GM13976 (cell line): ENCODE results near the gene RADX.

ENCODE experiments used
- DNase-seq: peaks from one replicate; pipeline ENCODE4 v3.0.0; 2012; ENCODE audit warnings: low spot score
- in situ Hi-C: fragments of 300-500 bp; cut with MboI; formaldehyde crosslinking; loops from one replicate; pipeline ENCODE4 v1.12.0; 2022; ENCODE audit warnings: low sequenced_read_pairs, mixed read lengths, inconsistent platforms; ENCODE audit not compliant: unreplicated experiment
- TF ChIP-seq, protein P1 (sequence below): IDR thresholded peaks from 2 replicates; pipeline ENCODE4 v1.5.1; 2012; ENCODE audit warnings: borderline replicate concordance, mild to moderate bottlenecking; ENCODE audit not compliant: insufficient read depth; ENCODE audit errors: extremely low read depth, missing control alignments, control extremely low read depth

RADX gene

DNA sequence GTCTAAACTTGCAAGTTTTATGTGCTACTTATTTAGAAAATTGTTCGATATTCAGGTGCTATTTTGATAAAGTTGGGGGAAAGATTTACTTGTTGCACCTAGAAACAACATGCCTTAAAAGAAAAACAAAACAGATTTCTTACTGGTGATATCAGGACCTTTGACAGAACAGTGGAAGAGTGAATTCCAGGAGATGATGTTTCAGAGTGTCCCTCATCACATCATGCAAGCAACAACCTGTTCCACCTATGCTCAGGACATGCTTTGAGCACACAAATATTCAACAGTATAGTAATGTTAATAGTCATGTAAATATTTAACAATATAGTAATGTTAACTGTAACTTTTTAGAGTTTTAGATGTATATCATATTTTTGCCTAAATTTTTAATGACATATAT, 90.9 kb downstream of the RADX start:
- no peak for DNase-seq
- in situ Hi-C loops = no loop called here
- TF ChIP-seq, protein P1, sequence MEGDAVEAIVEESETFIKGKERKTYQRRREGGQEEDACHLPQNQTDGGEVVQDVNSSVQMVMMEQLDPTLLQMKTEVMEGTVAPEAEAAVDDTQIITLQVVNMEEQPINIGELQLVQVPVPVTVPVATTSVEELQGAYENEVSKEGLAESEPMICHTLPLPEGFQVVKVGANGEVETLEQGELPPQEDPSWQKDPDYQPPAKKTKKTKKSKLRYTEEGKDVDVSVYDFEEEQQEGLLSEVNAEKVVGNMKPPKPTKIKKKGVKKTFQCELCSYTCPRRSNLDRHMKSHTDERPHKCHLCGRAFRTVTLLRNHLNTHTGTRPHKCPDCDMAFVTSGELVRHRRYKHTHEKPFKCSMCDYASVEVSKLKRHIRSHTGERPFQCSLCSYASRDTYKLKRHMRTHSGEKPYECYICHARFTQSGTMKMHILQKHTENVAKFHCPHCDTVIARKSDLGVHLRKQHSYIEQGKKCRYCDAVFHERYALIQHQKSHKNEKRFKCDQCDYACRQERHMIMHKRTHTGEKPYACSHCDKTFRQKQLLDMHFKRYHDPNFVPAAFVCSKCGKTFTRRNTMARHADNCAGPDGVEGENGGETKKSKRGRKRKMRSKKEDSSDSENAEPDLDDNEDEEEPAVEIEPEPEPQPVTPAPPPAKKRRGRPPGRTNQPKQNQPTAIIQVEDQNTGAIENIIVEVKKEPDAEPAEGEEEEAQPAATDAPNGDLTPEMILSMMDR = no peak

DNA sequence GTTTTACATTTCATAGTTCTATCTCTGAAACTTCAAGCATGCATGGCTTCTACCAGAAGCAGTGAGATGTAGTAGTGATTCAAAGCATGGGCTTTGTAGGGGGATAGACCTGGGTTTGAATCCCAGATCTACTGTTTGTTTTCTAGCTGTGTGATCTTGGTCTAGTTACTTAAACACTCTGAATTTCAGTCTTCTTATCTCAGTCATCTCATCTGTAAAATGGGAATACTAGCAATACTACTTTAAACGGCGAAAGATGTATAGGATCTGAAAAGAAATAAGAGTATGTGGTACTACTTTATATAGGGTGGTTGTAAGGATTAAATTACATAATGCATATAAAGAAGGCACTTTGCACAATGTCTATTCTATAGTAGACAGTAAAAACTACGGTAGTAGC, 94.7 kb downstream of the RADX start:
- in situ Hi-C loops = no loop called here
- TF ChIP-seq, protein P1 = no peak
- DNase-seq = no peak

DNA sequence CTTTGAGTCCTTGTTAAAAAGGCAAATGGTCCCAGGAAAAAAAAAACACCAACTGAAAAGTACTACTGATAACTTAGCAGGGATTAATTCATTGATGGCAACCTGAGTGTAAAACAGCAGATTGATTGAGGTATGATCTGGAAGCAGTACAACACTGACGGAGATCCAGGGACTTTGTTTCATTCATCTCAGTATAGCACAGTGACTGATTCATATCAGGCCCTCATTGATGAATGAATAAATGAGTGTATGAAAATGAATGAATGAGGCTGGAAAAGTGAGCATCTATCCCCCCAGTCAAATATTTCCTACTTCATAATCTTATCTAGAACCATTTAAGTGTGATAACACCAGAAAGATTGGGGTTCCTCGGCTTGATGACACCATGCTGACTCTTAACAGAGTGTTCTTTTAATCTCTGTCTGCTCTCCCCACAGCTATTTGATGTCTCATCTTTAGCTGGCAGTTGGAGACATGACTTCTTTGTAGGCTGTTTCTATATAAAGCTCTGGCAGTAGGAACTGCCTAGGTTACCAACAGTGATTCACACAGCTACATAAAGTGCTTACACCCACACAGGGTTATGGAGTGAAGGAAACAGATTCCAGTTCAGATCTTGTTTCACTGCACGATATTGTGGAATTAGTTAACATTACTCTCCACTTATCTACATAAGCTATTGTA, 96.1 kb downstream of the RADX start:
- TF ChIP-seq, protein P1 = no peak
- no peak for DNase-seq
- in situ Hi-C loops = no loop called here

DNA sequence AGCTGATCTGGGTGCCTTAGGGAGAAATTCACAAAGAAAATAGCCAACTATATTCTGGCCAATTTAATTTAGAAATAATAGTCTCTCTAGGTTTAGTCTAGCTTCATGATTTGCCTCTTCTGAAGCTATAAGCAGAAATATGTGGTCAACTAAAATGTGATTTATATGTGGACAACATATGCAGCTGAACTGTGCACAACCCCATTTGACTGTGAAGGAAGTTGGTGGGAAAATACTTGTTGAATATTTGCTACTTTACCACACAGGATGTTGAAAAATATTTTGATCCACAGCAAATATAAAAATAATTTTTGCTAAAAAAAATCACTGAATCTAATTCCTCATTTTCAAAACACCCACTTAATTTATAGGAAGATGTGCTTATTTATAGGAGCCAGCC, 99.0 kb downstream of the RADX start:
- DNase-seq = no peak
- TF ChIP-seq, protein P1 = no peak
- in situ Hi-C loops = no loop called here

DNA sequence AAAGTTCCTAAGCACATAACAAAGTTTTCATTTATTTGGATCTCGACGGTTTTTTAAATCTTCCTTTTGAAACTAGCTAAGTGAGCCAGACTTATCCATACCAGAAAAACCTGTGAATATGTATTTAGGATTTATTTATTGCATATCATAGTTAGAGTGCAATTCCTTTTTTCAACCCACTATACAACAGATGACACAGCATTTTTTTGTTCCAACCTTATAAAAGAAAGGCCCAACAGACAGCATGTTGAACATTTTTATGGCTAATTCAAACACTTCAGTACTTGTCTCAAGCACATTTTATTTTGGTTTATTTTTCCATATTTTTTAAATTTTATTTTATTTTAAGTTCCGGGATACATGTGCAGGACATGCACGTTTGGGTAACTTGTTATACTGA, 99.6 kb downstream of the RADX start:
- no peak for DNase-seq
- TF ChIP-seq, protein P1 = no peak
- in situ Hi-C loops = no loop called here

DNA sequence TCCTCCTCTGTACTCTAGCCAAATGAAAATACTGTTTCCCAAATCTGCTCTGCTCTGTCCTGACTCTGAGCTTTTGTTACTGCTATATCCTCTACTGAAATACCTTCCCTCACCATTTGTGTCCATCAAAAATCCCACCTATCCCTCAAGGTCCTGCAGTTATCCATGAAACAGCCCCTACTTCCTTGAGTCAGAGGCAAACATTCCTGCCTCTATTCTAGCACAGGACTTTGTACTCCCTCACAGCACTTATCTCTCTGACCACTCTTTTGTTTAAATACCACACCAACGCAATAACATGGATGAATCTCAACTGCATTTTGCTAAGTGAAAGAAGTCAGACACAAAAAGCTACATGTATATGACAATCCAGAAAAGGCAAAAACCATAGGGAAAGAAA, 104.2 kb downstream of the RADX start:
- DNase-seq = no peak
- in situ Hi-C loops = no loop called here
- TF ChIP-seq, protein P1 = no peak
